GM04504 (cell line): ENCODE data around the gene LGALSL.

Source experiments
- DNase-seq: peaks from one replicate; pipeline ENCODE4 v3.0.0-alpha.2; 2012; ENCODE audit warnings: low read depth

LGALSL gene

GRCh38 chr2:64453770-64454385 is at the start of gene LGALSL:
Gene LGALSL, plus strand, starts transcription at chr2:64454162. Its CDS starts 384 bp downstream, at chr2:64454546.
- peak; percentile 5 for DNase-seq

- DNase-seq: no peak
These were observed 49.2 kb upstream of the LGALSL start for GRCh38 chr2:64404743-64405142.

GRCh38 chr2:64405581-64406406 is 48.2 kb upstream of the LGALSL start:
- peak; percentile 84 for DNase-seq

- DNase-seq: no peak
These were observed 47.6 kb upstream of the LGALSL start for GRCh38 chr2:64406407-64406774.

GRCh38 chr2:64408031-64408430 is 45.9 kb upstream of the LGALSL start:
- DNase-seq: no peak

DNA sequence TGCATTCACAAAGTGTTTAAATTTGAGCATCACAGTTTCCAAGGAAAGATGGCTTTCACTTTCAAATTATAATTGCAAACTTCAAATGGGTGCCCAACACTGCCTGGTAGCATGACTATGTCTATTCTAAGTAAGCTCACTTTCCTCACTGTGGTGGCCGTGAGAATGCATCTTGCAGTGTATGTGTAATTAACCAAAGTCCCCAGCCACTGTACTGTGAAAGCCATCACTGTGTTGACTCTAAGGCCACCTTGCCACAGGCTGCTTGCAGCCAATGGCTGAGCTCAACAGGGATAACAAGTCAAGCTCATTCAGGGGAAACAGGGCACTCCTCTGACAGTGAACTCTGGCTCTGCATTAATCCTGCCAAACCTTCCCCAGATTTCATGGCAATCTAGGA is 43.3 kb upstream of the LGALSL start:
- no peak for DNase-seq

GRCh38 chr2:64412671-64413070 is 41.3 kb upstream of the LGALSL start:
- no peak for DNase-seq

GRCh38 chr2:64414736-64415435 is 39.1 kb upstream of the LGALSL start:
- DNase-seq: no peak

GRCh38 chr2:64417624-64418023 is 36.3 kb upstream of the LGALSL start:
- DNase-seq: no peak

GRCh38 chr2:64419596-64420165 is 34.3 kb upstream of the LGALSL start:
- DNase-seq: no peak

DNA sequence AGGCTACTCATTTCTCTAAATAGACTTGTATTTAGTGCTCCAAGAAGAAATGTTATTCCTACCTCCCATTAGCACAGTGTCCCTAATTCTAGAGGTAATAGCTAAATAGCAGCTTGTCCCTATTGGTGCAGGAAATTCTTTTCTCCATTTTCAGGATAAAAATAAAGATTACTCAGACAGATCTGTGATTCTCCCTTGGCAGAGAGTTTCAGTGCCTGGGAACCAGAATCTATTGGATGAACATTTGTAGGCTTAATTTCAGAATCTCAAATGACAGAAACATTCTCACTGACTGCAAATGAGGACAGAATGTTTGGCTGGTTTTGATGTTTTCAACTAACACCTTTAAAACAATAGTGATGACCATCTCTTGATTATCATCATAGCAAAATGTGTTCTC is 33.3 kb upstream of the LGALSL start:
- DNase-seq: no peak

GRCh38 chr2:64421201-64421600 is 32.8 kb upstream of the LGALSL start:
- no peak for DNase-seq

- DNase-seq: no peak
These were observed 31.5 kb upstream of the LGALSL start for GRCh38 chr2:64422466-64422865.

DNA sequence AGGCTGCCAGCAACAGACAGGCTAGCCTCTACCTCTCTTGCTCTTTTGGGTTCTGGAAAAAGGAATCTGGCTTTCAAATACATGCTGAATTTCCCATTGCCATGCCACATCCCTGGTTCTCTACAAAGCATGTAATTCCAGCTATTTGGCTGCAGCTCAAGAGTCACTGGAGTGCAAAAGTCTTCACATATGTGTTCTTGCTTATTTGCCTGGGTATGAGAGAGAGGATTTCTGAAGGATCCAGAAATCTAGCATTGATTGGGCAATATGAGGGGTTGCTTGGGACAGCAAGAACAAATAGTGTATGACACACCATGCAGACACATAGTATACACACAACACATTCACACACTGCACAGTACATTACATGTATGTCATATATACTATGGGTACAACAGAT is 30.7 kb upstream of the LGALSL start:
- no peak for DNase-seq

DNA sequence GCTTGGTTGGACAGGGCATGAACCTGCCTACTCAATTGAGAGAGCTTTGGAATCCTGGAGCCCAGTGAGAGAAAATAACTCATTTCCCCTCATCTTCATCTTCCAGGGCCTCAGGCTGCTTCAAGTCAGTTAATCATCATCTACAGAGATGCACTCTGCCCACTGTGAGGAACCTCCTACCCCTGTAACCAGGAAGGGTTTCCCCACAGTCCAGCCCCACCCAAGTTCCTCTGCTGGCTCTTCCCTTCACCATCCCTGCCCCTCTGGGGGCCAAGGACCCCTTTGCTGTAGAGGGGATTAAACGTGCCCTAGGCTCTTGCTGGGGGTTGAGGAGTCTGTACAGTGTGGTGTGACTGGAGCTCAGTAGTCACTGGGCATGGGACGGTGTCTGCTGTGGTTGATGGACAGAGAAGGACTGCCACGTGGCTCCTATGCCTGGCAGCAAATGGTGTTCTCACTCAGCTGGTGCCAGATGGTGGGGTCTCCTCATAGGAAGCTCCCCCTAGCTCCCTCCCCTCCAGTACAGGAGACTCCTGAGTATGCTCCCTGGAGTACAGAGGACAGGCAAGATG is 29.5 kb upstream of the LGALSL start:
- no peak for DNase-seq

DNA sequence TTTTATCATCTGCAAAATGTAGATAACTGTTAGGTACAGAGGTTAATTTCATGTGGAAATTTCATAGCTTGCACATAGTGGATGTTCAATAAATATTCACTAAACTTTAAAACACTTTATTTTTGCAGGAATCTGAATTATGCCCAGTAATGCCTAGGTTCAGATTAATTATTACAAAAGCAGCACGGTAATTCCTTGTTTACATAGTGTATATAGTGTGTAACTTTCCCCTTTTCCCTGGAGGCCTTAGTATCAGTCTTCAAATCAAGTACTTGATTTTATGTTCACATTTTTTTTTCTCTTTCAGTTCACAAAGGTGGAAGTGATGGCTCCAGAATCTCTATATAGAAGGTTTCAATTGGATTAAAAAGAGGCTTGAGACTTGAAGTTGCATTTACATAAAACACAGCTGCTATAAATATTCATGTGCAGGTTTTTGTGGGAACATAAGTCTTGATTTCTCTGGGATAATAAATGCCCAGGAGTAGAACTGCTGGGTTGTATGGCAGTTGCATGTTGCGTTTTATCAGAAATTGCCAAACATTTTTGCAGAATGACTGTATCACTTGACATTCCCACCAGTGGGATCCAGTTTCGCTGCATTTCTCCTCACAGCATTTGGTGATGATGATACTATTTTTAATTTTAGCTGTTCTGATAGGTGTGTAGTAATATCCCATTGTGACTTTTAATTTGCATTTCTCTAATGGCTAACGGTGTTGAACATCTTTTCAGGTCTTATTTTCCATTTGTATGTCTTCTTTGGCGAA is 27.6 kb upstream of the LGALSL start:
- DNase-seq: no peak

DNA sequence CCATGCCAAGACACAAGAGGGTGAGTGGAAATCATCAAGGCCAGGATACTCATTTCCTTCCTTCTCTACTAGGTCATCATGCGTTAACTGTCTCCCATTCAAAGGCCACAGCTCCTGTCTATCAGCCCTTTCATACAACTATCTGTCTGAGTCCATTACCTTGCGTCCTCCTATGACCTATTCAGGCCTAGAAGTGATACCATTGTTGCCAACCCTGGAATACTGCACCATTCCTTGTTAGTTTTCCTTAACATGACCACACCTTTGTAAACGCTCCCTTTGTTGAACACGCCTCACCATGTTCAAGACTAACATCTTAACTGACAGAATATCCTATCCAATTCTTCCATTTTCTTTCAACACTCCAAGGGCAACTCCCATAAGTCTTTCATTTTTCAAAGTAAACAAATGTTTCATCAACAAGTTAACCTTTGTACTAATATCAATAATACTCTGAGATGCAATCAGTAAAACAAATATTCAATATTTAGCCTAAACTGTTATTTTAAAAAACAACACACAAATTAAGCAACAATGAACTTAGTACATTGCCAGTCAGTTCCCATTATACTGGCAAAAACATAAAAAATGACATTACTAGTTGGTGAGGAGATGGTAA is 19.8 kb upstream of the LGALSL start:
- DNase-seq: no peak

- no peak for DNase-seq
These were observed 16.1 kb upstream of the LGALSL start for GRCh38 chr2:64437883-64438282.

- DNase-seq: no peak
These were observed 14.8 kb upstream of the LGALSL start for GRCh38 chr2:64439194-64439593.

DNA sequence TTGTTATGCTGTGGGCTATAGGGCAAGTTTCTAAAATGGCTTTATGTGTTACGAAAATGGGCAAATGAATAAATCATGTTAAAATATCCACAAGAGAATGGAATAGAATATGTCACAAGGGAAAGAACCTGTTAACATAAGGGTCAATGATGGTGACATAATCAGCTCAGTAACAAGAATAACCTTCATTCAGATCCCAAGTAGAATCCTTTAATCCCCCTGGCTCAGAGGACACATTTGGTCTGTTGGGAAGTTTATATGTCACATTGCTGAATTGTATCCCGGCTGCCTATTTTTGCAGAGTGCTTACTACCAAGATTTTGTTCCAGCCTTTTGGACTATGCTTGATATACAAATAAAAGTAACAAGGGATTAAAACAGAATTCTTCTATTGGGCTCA is 13.1 kb upstream of the LGALSL start:
- DNase-seq: no peak

DNA sequence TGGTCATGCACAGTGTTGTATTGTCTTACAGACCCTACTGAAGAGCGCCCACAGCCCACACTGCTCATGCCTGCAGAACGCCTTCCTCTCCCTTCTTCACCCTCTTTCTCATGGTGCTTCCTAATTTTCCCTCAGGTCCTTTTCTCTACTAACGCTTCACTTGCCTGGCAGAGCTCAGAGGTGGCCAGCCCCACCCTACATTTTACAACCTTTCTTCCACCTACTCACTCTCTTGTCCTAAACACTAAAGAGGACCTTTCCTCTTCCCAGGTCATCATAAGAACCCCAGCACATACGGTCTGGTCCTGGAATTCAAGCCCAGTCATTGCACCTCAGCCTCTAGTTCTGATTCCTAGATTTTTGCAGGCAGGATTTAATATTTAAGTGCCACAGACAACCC is 11.7 kb upstream of the LGALSL start:
- no peak for DNase-seq
